GM12872 (cell line): ENCODE results near the gene GPATCH4.

ENCODE experiments used
- TF ChIP-seq, protein P1 (sequence below): IDR thresholded peaks from 3 replicates; pipeline ENCODE4 v1.5.1; 2011; ENCODE audit warnings: low read depth, mild to moderate bottlenecking, low read length, moderate library complexity; ENCODE audit not compliant: insufficient read depth

The GPATCH4 gene

DNA sequence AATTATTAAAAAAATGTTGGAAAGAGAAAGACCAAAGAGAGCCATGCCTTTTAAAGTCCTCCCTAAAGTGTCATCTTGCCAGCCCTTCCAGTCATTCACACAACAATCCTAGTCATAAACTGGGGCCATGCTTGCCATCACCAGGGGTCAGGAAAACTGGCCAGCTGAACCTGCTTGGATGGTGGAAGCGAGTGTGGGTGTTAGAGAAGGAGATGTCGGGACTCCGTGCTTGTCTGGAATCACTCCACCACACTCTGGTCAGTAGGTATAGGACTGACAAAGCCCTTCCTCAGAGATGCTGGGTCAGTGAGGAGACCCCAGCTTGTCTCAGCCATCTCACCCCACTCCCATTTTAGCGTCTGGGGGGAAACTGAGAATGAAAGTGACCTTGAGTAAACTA lies 14.7 kb upstream of the GPATCH4 start:
- TF ChIP-seq, protein P1, sequence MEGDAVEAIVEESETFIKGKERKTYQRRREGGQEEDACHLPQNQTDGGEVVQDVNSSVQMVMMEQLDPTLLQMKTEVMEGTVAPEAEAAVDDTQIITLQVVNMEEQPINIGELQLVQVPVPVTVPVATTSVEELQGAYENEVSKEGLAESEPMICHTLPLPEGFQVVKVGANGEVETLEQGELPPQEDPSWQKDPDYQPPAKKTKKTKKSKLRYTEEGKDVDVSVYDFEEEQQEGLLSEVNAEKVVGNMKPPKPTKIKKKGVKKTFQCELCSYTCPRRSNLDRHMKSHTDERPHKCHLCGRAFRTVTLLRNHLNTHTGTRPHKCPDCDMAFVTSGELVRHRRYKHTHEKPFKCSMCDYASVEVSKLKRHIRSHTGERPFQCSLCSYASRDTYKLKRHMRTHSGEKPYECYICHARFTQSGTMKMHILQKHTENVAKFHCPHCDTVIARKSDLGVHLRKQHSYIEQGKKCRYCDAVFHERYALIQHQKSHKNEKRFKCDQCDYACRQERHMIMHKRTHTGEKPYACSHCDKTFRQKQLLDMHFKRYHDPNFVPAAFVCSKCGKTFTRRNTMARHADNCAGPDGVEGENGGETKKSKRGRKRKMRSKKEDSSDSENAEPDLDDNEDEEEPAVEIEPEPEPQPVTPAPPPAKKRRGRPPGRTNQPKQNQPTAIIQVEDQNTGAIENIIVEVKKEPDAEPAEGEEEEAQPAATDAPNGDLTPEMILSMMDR, result no peak

DNA sequence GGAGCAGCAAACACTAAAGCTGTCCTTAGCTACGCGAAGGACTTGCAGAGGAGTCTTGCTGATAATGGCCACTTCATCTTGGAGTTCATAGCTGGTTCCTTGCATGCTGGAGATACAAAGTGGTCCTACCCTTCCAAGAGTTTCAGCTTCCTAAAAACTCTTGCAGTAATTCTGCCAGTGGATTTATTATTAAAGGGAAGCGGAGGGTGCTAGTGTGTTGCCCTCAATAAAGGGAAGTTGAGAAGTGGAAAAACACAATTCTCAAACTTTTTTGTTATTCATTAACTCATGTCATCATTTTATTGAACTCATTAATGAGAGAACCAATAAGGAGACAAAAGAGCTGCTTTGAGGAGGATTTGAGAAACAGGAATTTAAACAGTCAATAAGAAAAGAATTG lies 11.4 kb upstream of the GPATCH4 start:
- TF ChIP-seq, protein P1, result no peak

DNA sequence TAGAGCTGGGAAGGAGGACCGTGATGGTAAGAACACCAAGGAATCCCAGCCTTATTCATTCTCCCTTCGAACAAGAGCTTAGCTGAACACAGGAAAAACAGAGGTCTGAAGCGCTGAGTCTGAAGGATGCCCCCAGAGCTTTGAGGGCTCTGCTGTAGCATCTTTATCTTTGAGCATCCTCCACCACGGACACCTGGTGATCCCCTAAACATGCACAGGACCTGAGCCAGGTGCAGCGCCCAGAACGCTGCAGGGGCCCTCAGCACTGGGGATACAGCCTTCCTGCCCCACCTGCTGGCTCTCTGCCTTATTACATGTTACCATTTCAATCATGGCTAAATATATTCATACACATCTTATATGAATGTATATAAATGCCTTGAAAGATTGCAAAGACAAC lies 7.7 kb upstream of the GPATCH4 start:
- TF ChIP-seq, protein P1, result peak; percentile 74

- TF ChIP-seq, protein P1, result peak; percentile 84
Measured at GRCh38 chr1:156608036-156608674, 6.9 kb upstream of the GPATCH4 start.

GRCh38 chr1:156602557-156602993 lies 1.3 kb upstream of the GPATCH4 start:
- TF ChIP-seq, protein P1, result peak; percentile 56

GRCh38 chr1:156601892-156602291 lies 613 bp upstream of the GPATCH4 start:
- TF ChIP-seq, protein P1, result no peak

DNA sequence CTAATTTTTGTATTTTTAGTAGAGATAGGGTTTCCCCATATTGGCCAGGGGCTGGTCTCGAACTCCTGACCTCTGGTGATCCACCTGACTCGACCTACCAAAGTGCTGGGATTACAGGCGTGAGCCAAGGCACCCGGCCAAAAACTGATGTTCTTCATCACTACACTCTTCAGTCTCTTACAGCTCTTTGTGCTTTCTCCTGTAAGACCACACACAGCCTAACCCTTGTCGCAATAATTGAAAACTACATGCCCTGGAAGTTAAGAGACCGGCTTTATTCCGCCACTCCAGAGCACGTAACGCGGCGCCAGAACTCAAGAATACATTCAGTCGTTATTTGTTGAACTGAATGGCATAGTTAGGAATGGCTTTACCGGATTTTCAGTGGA lies 552 bp downstream of the GPATCH4 start:
- TF ChIP-seq, protein P1, result no peak

DNA sequence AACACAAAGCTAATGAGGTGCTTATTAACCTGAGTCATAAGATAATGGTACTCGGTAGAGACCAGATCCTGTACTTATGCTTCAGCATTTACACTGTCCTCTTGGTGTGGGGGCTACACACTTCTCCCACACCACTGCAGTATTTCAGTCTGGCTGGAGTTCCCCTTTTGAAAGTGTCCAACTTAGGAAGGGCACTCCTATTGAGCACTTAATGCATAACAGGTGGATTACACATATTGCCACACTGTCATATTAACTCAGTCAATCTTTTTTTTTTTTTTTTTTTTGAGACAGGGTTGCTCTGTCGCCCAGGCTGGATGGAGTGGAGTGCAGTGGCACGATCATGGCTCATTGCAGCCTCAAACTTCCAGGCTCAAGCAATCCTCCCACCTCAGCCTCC lies 1.5 kb downstream of the GPATCH4 start:
- TF ChIP-seq, protein P1, result peak; percentile 33; the same call in 1 of the 3 replicates
